K562 (cell line): ENCODE data around the gene SMARCD2. TPM values are rescaled to one million over a fixed set of nuclear protein-coding genes. Genes with fewer than 3 reads are reported as not detected.

Experiments
- CTCF ChIP-seq, 3 experiments: IDR thresholded peaks in 2 of 3; conservative IDR thresholded peaks in 1 of 3; 2 replicates each; pipeline ENCODE4 v1.5.1; 2011 to 2012; ENCODE audit warnings: low read length in 3 of 3, mild to moderate bottlenecking in 3 of 3, control low read depth in 2 of 3, improper control_type of control experiment in 1 of 3, inconsistent platforms in 1 of 3, low read depth in 1 of 3, mixed read lengths in 1 of 3, moderate library complexity in 1 of 3; ENCODE audit not compliant: insufficient read depth in 2 of 3
- EP400 ChIP-seq: fragments of 450-650 bp; IDR thresholded peaks from 2 replicates; pipeline ENCODE4 v1.6.1; 2017; ENCODE audit warnings: antibody characterized with exemption, mild to moderate bottlenecking, moderate library complexity
- ETV1 ChIP-seq: fragments of 450-650 bp; conservative IDR thresholded peaks from 2 replicates; pipeline ENCODE4 v1.6.1; 2016; ENCODE audit warnings: missing genetic modification characterization, control low read depth, low read depth, missing compliant biosample characterization
- IRF1 ChIP-seq: sonication (generic); formaldehyde crosslinking; IDR thresholded peaks from 2 replicates; pipeline ENCODE4 v1.8.0; 2022; ENCODE audit warnings: missing genetic modification reagents, mild to moderate bottlenecking, borderline replicate concordance
- MAX ChIP-seq: sonication (generic); formaldehyde crosslinking; IDR thresholded peaks from 2 replicates; pipeline ENCODE4 v1.9.0; 2022; ENCODE audit warnings: mild to moderate bottlenecking, missing genetic modification reagents
- PHTF2 ChIP-seq: fragments of 250-450 bp; sonication (Bioruptor Pico); IDR thresholded peaks from 2 replicates; pipeline ENCODE4 v1.5.0; 2021; ENCODE audit warnings: mild to moderate bottlenecking
- PRDM10 ChIP-seq: fragments of 450-650 bp; IDR thresholded peaks from 2 replicates; pipeline ENCODE4 v1.6.1; 2018; ENCODE audit not compliant: partially characterized antibody
- RBM34 ChIP-seq: fragments of 200-400 bp; formaldehyde crosslinking; IDR thresholded peaks from 2 replicates; pipeline ENCODE4 v1.6.1; 2018; ENCODE audit warnings: low read length, borderline replicate concordance; ENCODE audit not compliant: insufficient read depth
- SRSF9 ChIP-seq: fragments of 200-400 bp; formaldehyde crosslinking; IDR thresholded peaks from 2 replicates; pipeline ENCODE4 v1.6.1; 2017; ENCODE audit warnings: low read depth, low read length, borderline replicate concordance
- THRB ChIP-seq: fragments of 450-650 bp; formaldehyde crosslinking; conservative IDR thresholded peaks from 2 replicates; pipeline ENCODE4 v1.4.0; 2022; ENCODE audit warnings: mild to moderate bottlenecking, missing genetic modification characterization
- UBTF ChIP-seq, 2 experiments: IDR thresholded peaks; 2 replicates each; pipeline ENCODE4 v1.6.1; 2012; ENCODE audit warnings: improper control_type of control experiment in 2 of 2, low read depth in 2 of 2, low read length in 2 of 2, borderline replicate concordance in 1 of 2
- ZBTB26 ChIP-seq: fragments of 450-650 bp; formaldehyde crosslinking; IDR thresholded peaks from 2 replicates; pipeline ENCODE4 v1.4.0; 2022; ENCODE audit warnings: missing genetic modification characterization
- ZNF3 ChIP-seq: fragments of 250-450 bp; sonication (Bioruptor Pico); IDR thresholded peaks from 2 replicates; pipeline ENCODE4 v1.5.0; 2021; ENCODE audit warnings: mild to moderate bottlenecking, moderate library complexity
- polyA plus RNA-seq, 8 experiments: library from polyadenylated mRNA; depleted of rRNA in 4 of 8; stranded (reverse) in 5 of 8; unstranded in 3 of 8; fragments of >200 nt; fragmentation: Nextera tagmentation in 2 of 8; fragmentation: Illumina TruSeq in 1 of 8; extraction: Ambion mirVana in 2 of 8; extraction: Trizol in 1 of 8; gene quantifications; 2 replicates each; pipeline versions ENCODE4 v1.2.1 to v1.2.3, GENCODE V29; 2011 to 2014; ENCODE audit warnings: inconsistent platforms in 1 of 8, missing spikeins in 1 of 8
- total RNA-seq, 7 experiments: library from RNA; depleted of rRNA in 6 of 7; stranded (reverse); fragments of >200 nt in 6 of 7; fragmentation: Illumina TruSeq in 2 of 7; extraction: Trizol in 2 of 7; gene quantifications; 2 replicates each; pipeline versions ENCODE4 v1.2.1 to v1.2.3, GENCODE V29; 2011 to 2021; ENCODE audit warnings: low replicate concordance in 1 of 7

SMARCD2 gene
- total and polyA plus RNA-seq, 9 of the 15 experiments (the other 6 are each of a cell fraction or from before 2014, with no cell fraction given): 1.7 to 114 (median 90.3) TPM

GRCh38 chr17:63842540-63843386, at the start of gene SMARCD2 (continued):
- TF ChIP-seq UBTF (IDR thresholded peaks at IDR 0.05; ENCODE audit: borderline replicate concordance in 1 of 2, low read depth in 2 of 2, low read length in 2 of 2) (peak in 1 of 2 experiments; percentile 92; a peak in 3 of 4 replicates), RBM34 (no peak), ZBTB26 (CRISPR knock-in tag) (no peak), ZNF3 (CRISPR knock-in tag) (no peak), SRSF9 (no peak), PHTF2 (CRISPR knock-in tag) (no peak), EP400 (peak; percentile 84), PRDM10 (peak; percentile 71), THRB (CRISPR knock-in tag) (0 out of 2 replicates have a peak, but pooled peaks have one; percentile 14), ETV1 (tag) (peak; percentile 94), CTCF (IDR thresholded peaks at IDR 0.05 in 2 of 3, conservative IDR thresholded peaks at IDR 0.05 in 1 of 3; ENCODE audit: insufficient read depth in 2 of 3, low read depth in 1 of 3, low read length in 3 of 3) (no peak), MAX (peak; percentile 36; the same call in 1 of the 2 replicates), IRF1 (no peak)
